Adrenal gland (tissue), 12 donors: ENCODE results near the gene PBX3. TPM values are rescaled to one million over a fixed set of nuclear protein-coding genes. Genes with fewer than 3 reads are reported as not detected.
A peak's percentile ranks its signal among the peaks of the same experiment; 100 is the strongest.

Experiments
- DNase-seq, 7 donors: peaks; one replicate each; pipeline ENCODE4 v3.0.0-alpha.2; 2019 to 2020
- H3K27ac ChIP-seq, 5 donors: fragments of 200-600 bp; sonication (generic) in 4 of 5; 1 replicate in 3 of 5; 2 replicates in 2 of 5; pipeline versions ENCODE4 v1.5.1 to v1.8.0; 2016 to 2020; ENCODE audit warnings: mild to moderate bottlenecking in 1 of 5
- H3K27me3 ChIP-seq: fragments of 200-600 bp; 2 replicates; pipeline ENCODE4 v1.8.0; 2021
- H3K36me3 ChIP-seq, 2 donors: fragments of 200-600 bp; replicated peaks in 1 of 2; 1 replicate in 1 of 2; 2 replicates in 1 of 2; pipeline versions ENCODE4 v1.5.1 to v1.8.0; 2018 to 2022
- H3K4me1 ChIP-seq, 2 donors: fragments of 200-600 bp; replicated peaks in 1 of 2; 1 replicate in 1 of 2; 2 replicates in 1 of 2; pipeline versions ENCODE4 v1.5.1 to v1.8.0; 2018 to 2021
- H3K4me3 ChIP-seq, 4 donors: fragments of 200-600 bp; sonication (generic) in 3 of 4; one replicate each; pipeline ENCODE4 v1.5.1; 2016 to 2018
- H3K9me3 ChIP-seq, 3 donors: fragments of 200-600 bp; sonication (generic) in 1 of 3; replicated peaks in 1 of 3; 1 replicate in 2 of 3; 2 replicates in 1 of 3; pipeline versions ENCODE4 v1.5.1 to v1.8.0; 2016 to 2021
- POLR2A ChIP-seq, 2 donors: fragments of 450-650 bp; IDR thresholded peaks; one replicate each; pipeline ENCODE4 v1.6.1; 2017; ENCODE audit warnings: antibody characterized with exemption in 2 of 2, mild to moderate bottlenecking in 2 of 2, moderate library complexity in 1 of 2
- WGBS, 4 donors: extraction: QIAGEN DNeasy Blood & Tissue Kit in 2 of 4; methylation state at CpG; one replicate each; pipeline versions ENCODE4 v1.1.5 to v1.1.7; 2013 to 2017; 5-methylcytosine and 5-hydroxymethylcytosine counted together
- intact Hi-C, 2 donors: fragments of 100-400 bp; cut with DNase I; formaldehyde crosslinking; loops; one replicate each; pipeline versions ENCODE4 v1.14.1 to v1.15.0; 2022 to 2023
- polyA plus RNA-seq, 3 donors: library from polyadenylated mRNA; stranded (reverse); fragments of 200-250 nt in 2 of 3; fragments of 350-450 nt in 1 of 3; fragmentation: Illumina TruSeq in 1 of 3; extraction: RNeasy Lipid Tissue Mini Kit (QIAGEN cat#74804) in 1 of 3; gene quantifications; one replicate each; pipeline ENCODE4 v1.2.3, GENCODE V29; 2013 to 2014
- total RNA-seq, 9 donors: library from RNA; depleted of rRNA in 4 of 9; stranded (reverse); fragments of >200 nt in 4 of 9; fragments of 120-200 nt in 1 of 9; fragmentation: NEBNext Ultra II Directional in 1 of 9; extraction: Animal tissue kit (Norgen Biotek cat#: 25700) in 1 of 9; gene quantifications; one replicate each; pipeline versions ENCODE4 v1.1.0 to v1.2.4, GENCODE V29; 2013 to 2023
- TF ChIP-seq, protein P1 (sequence below), 6 experiments: fragments of 450-650 bp in 4 of 6; fragments of 200-600 bp in 2 of 6; sonication (generic) in 1 of 6; IDR thresholded peaks; 1 replicate in 5 of 6; 2 replicates in 1 of 6; pipeline versions ENCODE4 v1.5.1 to v1.8.0; 2016 to 2021; ENCODE audit warnings: antibody characterized with exemption in 6 of 6, mild to moderate bottlenecking in 2 of 6, moderate library complexity in 1 of 6
- donor health status: healthy with polysubstance abuse.
- donor health status: Bipolar disorder and iron deficiency.
- donor health status: DM: yes; HTN: yes; CAD: no.
- donor health status: DM: no; HTN: no; CAD: no.
- donor health status: DM: no; HTN: no; CAD: no.
- donor health status: DM: yes; HTN: yes; CAD: no.

The PBX3 gene
- total and polyA plus RNA-seq, 12 donors, result 18.3 to 231 (median 133) TPM

GRCh38 chr9:125759764-125760129 lies 12.6 kb downstream of the PBX3 start:
- Histone ChIP-seq H3K27ac (peak overlapping the region in 2 of 5 donors; percentile 38 to 43), H3K27me3 (no peaks in the 10 kb centered on the region), H3K36me3 (no peaks in the 10 kb centered on the region), H3K4me1 (peaks cover 28 to 96% of the 10 kb centered on the region in 2 donors), H3K9me3 (no peaks in the 10 kb centered on the region), H3K4me3 (peak overlapping the region in 1 of 4 donors; percentile 37)
- WGBS, 4 donors, result 45 to 61% (median 54%) methylated on average over 7 of the region's 7 CpGs
- peak in 1 of 7 donors; percentile 61 for DNase-seq
- TF ChIP-seq, protein P1, sequence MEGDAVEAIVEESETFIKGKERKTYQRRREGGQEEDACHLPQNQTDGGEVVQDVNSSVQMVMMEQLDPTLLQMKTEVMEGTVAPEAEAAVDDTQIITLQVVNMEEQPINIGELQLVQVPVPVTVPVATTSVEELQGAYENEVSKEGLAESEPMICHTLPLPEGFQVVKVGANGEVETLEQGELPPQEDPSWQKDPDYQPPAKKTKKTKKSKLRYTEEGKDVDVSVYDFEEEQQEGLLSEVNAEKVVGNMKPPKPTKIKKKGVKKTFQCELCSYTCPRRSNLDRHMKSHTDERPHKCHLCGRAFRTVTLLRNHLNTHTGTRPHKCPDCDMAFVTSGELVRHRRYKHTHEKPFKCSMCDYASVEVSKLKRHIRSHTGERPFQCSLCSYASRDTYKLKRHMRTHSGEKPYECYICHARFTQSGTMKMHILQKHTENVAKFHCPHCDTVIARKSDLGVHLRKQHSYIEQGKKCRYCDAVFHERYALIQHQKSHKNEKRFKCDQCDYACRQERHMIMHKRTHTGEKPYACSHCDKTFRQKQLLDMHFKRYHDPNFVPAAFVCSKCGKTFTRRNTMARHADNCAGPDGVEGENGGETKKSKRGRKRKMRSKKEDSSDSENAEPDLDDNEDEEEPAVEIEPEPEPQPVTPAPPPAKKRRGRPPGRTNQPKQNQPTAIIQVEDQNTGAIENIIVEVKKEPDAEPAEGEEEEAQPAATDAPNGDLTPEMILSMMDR (IDR thresholded peaks at IDR 0.05), result no peak
- TF ChIP-seq POLR2A (IDR thresholded peaks at IDR 0.05), result no peak
- intact Hi-C loops, result loop anchor here in 1 of 2 donors (5.0 kb wide), 1 partner anchor 133 kb away; no protein-coding TSS in a partner anchor

- Histone ChIP-seq H3K4me1 (peaks cover 28 to 89% of the 10 kb centered on the region in 2 donors), H3K9me3 (no peaks in the 10 kb centered on the region), H3K27me3 (no peaks in the 10 kb centered on the region), H3K27ac (no peak overlapping the region), H3K4me3 (no peak overlapping the region), H3K36me3 (no peaks in the 10 kb centered on the region)
- DNase-seq, result no peak
- intact Hi-C loops, result no loop called here
- WGBS, 4 donors, result 85 to 92% (median 90%) methylated on average over 1 of the region's 1 CpG
- TF ChIP-seq POLR2A (IDR thresholded peaks at IDR 0.05), result no peak
- TF ChIP-seq, protein P1 (IDR thresholded peaks at IDR 0.05), result no peak
Observed at GRCh38 chr9:125760537-125760936, 13.4 kb downstream of the PBX3 start.

DNA sequence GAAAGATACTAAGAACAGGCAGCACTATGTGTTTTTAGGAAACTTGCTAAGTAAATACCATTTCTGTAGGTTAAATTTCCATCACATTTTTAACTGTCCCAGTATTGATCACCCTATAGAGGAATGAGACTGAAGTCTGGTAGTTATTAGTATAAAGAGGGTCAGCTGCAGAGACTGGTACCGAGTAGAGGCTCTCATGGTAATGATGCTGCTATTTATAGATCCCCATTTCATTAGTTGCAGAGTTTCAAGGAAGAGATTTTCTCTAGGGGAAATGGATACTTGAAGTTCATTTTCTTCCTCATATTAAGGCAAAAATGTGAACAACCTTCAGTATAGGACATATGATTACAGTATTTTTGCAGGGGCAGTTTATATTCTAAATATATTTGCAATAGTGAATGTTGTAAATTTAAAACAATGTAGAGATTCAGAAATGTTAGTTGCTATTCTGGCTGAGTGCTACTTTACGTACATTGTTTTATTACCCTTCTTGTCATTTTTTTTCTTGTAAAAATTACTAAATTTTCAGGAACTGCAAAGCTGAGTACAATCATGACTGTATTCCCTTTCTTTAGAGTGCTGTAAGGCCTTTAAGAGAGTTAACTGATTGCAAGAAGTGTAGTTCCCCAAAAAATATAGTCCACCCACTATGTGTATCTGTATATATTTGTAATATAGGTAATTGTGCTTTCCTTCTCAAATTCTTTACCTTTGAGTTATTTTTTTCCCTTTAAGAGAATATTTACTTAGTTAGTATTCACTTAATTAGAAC lies 14.7 kb downstream of the PBX3 start:
- Histone ChIP-seq H3K27me3 (no peaks in the 10 kb centered on the region), H3K27ac (peak overlapping the region in 1 of 5 donors; percentile 14), H3K4me3 (no peak overlapping the region), H3K36me3 (no peaks in the 10 kb centered on the region), H3K9me3 (no peaks in the 10 kb centered on the region), H3K4me1 (peaks cover 28 to 77% of the 10 kb centered on the region in 2 donors)
- intact Hi-C loops, result no loop called here
- WGBS, 4 donors, result 39 to 45% (median 43%) methylated on average over 2 of the region's 2 CpGs
- TF ChIP-seq, protein P1 (IDR thresholded peaks at IDR 0.05), result no peak
- DNase-seq, result no peak

- intact Hi-C loops, result no loop called here
- no peaks in the 10 kb centered on the region for H3K36me3 ChIP-seq
- DNase-seq, result no peak
- no peak overlapping the region for H3K4me3 ChIP-seq
- H3K4me1 ChIP-seq, result peaks cover 21 to 61% of the 10 kb centered on the region in 2 donors
- H3K27ac ChIP-seq, result peak overlapping the region in 3 of 5 donors; percentile 9 to 46 (median 27)
- H3K27me3 ChIP-seq, result no peaks in the 10 kb centered on the region
- TF ChIP-seq, protein P1 (IDR thresholded peaks at IDR 0.05), result no peak
- no peak for TF ChIP-seq POLR2A (IDR thresholded peaks at IDR 0.05)
- H3K9me3 ChIP-seq, result no peaks in the 10 kb centered on the region
- 20 to 35% (median 27%) methylated on average over 7 of the region's 7 CpGs for WGBS, 4 donors
Observed at GRCh38 chr9:125763394-125763801, 16.2 kb downstream of the PBX3 start.
